RWPE2 (cell line): ENCODE data around the gene INTS11.

Source experiments
- ATAC-seq: fragments of 200-7000 bp; cut with Tn5 transposase; 3 replicates; pipeline ENCODE4 v1.9.1; 2021; ENCODE audit warnings: low read depth
- DNase-seq: peaks from one replicate; pipeline ENCODE4 v3.0.0-alpha.2; 2020; ENCODE audit warnings: low spot score
- H3K27ac ChIP-seq: fragments of 450-650 bp; 2 replicates; pipeline ENCODE4 v1.5.1; 2017; ENCODE audit warnings: mild to moderate bottlenecking; ENCODE audit not compliant: poor library complexity, severe bottlenecking
- H3K27me3 ChIP-seq: fragments of 250-450 bp; sonication (Bioruptor Pico); 2 replicates; pipeline ENCODE4 v1.5.1; 2021; ENCODE audit warnings: mild to moderate bottlenecking, moderate library complexity; ENCODE audit not compliant: insufficient read depth, poor library complexity, severe bottlenecking
- H3K36me3 ChIP-seq: fragments of 250-450 bp; sonication (Bioruptor Pico); 2 replicates; pipeline ENCODE4 v1.5.1; 2020; ENCODE audit warnings: low read depth, mild to moderate bottlenecking, moderate library complexity
- H3K4me1 ChIP-seq: fragments of 250-450 bp; sonication (Bioruptor Pico); 2 replicates; pipeline ENCODE4 v1.5.1; 2021; ENCODE audit warnings: mild to moderate bottlenecking, moderate library complexity; ENCODE audit not compliant: insufficient read depth, poor library complexity, severe bottlenecking
- H3K4me3 ChIP-seq: fragments of 250-450 bp; sonication (Bioruptor Pico); 2 replicates; pipeline ENCODE4 v1.5.1; 2021; ENCODE audit warnings: mild to moderate bottlenecking, moderate library complexity; ENCODE audit not compliant: severe bottlenecking
- H3K9me3 ChIP-seq: fragments of 250-450 bp; sonication (Bioruptor Pico); 2 replicates; pipeline ENCODE4 v1.5.1; 2021; ENCODE audit warnings: mild to moderate bottlenecking, moderate library complexity; ENCODE audit not compliant: severe bottlenecking
- CTCF ChIP-seq: fragments of 450-650 bp; IDR thresholded peaks from one replicate; pipeline ENCODE4 v1.5.1; 2017; ENCODE audit warnings: mild to moderate bottlenecking, moderate library complexity; ENCODE audit not compliant: poor library complexity, severe bottlenecking

INTS11 gene

GRCh38 chr1:1321477-1321876, 3.0 kb downstream of the INTS11 start:
- Histone ChIP-seq H3K9me3 (no peaks in the 10 kb centered on the region), H3K27ac (no peak overlapping the region), H3K4me3 (no peak overlapping the region), H3K27me3 (no peaks in the 10 kb centered on the region), H3K36me3 (peaks cover 44% of the 10 kb centered on the region), H3K4me1 (peaks cover 6% of the 10 kb centered on the region)
- DNase-seq: no peak
- TF ChIP-seq CTCF: no peak
- ATAC-seq: no peak

- TF ChIP-seq CTCF: no peak
- H3K9me3 ChIP-seq: no peaks in the 10 kb centered on the region
- H3K27ac ChIP-seq: no peak overlapping the region
- no peak for DNase-seq
- H3K4me3 ChIP-seq: no peak overlapping the region
- no peaks in the 10 kb centered on the region for H3K27me3 ChIP-seq
- peaks cover 6% of the 10 kb centered on the region for H3K4me1 ChIP-seq
- H3K36me3 ChIP-seq: peaks cover 50% of the 10 kb centered on the region
- ATAC-seq: no peak
These were observed 3.6 kb downstream of the INTS11 start for GRCh38 chr1:1320666-1321448.

DNA sequence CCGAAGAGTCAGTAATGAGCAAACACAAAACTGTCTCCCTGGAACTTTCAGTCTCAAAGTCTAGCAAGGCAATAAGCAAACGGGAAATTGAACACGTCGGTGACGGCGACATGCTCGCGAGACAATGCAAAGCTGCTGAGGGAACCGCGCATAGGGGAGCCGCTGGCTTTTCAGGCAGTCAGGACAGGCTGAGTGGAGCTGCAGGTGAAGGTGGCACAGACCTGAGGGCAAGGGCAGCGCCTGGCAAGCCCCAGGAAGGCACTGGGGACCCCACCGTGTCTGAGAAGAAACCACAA, 4.9 kb downstream of the INTS11 start:
- no peak for TF ChIP-seq CTCF

GRCh38 chr1:1318777-1319645, 5.4 kb downstream of the INTS11 start:
- H3K27ac ChIP-seq: peak overlapping the region; percentile 46
- DNase-seq (no peak), ATAC-seq (no peak)
- TF ChIP-seq CTCF: no peak
- H3K9me3 ChIP-seq: no peaks in the 10 kb centered on the region
- H3K4me3 ChIP-seq: no peak overlapping the region
- peaks cover 63% of the 10 kb centered on the region for H3K36me3 ChIP-seq
- H3K4me1 ChIP-seq: peaks cover 6% of the 10 kb centered on the region
- H3K27me3 ChIP-seq: no peaks in the 10 kb centered on the region

More for the DNA sequence above, 4.9 kb downstream of the INTS11 start:
- H3K27me3 ChIP-seq: no peaks in the 10 kb centered on the region
- H3K27ac ChIP-seq: no peak overlapping the region
- peaks cover 6% of the 10 kb centered on the region for H3K4me1 ChIP-seq
- DNase-seq (no peak), ATAC-seq (no peak)
- H3K4me3 ChIP-seq: no peak overlapping the region
- H3K9me3 ChIP-seq: no peaks in the 10 kb centered on the region
- H3K36me3 ChIP-seq: peaks cover 59% of the 10 kb centered on the region
